ENCODE measurements around the gene CARNS1. TPM values are rescaled to one million over a fixed set of nuclear protein-coding genes. Genes with fewer than 3 reads are reported as not detected.
A peak's percentile ranks its signal among the peaks of the same experiment; 100 is the strongest.

Gene CARNS1
- total and polyA plus RNA-seq, 9 of the 15 experiments (the other 6 are each of a cell fraction or from before 2014, with no cell fraction given) = 0.01 to 0.18 (median 0.06) TPM; not detected in 3

GRCh38 chr11:67381244-67381972, 34.1 kb upstream of the CARNS1 start:
- DNase-seq (ENCODE audit: extremely low read depth in 1 of 4, low spot score in 3 of 4) (no peak), FAIRE-seq (no peak), ATAC-seq (no peak)
- Histone ChIP-seq H3K9me3 (replicated peaks; ENCODE audit: control insufficient read depth, insufficient read depth, low read depth, low read length) (no peaks in the 10 kb centered on the region), H3K9ac (ENCODE audit: insufficient read depth in 1 of 2, low read depth in 2 of 2, low read length in 2 of 2) (peak overlapping the region in 1 of 2 experiments; percentile 49; a peak in 2 of 4 replicates), H3K27me3 (ENCODE audit: control insufficient read depth in 2 of 2, insufficient read depth in 2 of 2, low read length in 2 of 2) (no peaks in the 10 kb centered on the region), H3K9me1 (ENCODE audit: control insufficient read depth, insufficient read depth, low read length) (no peaks in the 10 kb centered on the region), H3K27ac (ENCODE audit: extremely low read depth, low read depth, low read length) (peak overlapping the region; percentile 43; the same call in 1 of the 3 replicates), H3K4me2 (ENCODE audit: insufficient read depth, low read length) (no peak overlapping the region; the same call in 1 of the 2 replicates), H4K20me1 (replicated peaks; ENCODE audit: control insufficient read depth, insufficient read depth, low read length) (no peaks in the 10 kb centered on the region), H3K4me1 (replicated peaks in 1 of 2; ENCODE audit: control insufficient read depth in 2 of 2, insufficient read depth in 2 of 2, low read length in 2 of 2) (peaks cover 39 to 47% of the 10 kb centered on the region in 2 experiments), H3K4me3 (no peak overlapping the region), H3K79me2 (ENCODE audit: control insufficient read depth, insufficient read depth, low read length) (no peaks in the 10 kb centered on the region), H3K36me3 (ENCODE audit: control insufficient read depth, insufficient read depth, low read length) (no peaks in the 10 kb centered on the region), H2AFZ (ENCODE audit: low read depth, low read length) (peak overlapping the region; percentile 44)
- in situ Hi-C loops (cut with MboI) (loop anchor here (5.0 kb wide), 1 partner anchor 119 kb away; no protein-coding TSS in a partner anchor), intact Hi-C loops (cut with micrococcal nuclease) (loop anchor here (5.0 kb wide), 1 partner anchor 299 kb away; no protein-coding TSS in a partner anchor)
- WGBS (ENCODE audit: insufficient coverage, low coverage, missing lambda C conversion rate) = 55% methylated on average over 13 of the region's 13 CpGs
- no TSS peak for BruUV-seq (replicated peaks)
- ChIA-PET CTCF (ENCODE audit: low intra/inter-chr PET ratio) (interaction anchor here (0.6 to 2.9 kb wide), 4 partner anchors 24 to 296 kb away, joined by 5 to 41 read pairs (median 16); partner anchors contain the start of gene POLD4), POLR2A (interaction anchor here (0.5 to 3.1 kb wide), 11 partner anchors 9 to 142 kb away, joined by 3 to 15 read pairs (median 4); partner anchors contain the start of genes POLD4 and RAD9A)
- TF ChIP-seq HMG20B (CRISPR knock-in tag; IDR thresholded peaks at IDR 0.05) (no peak), ZNF263 (CRISPR knock-in tag; IDR thresholded peaks at IDR 0.05; ENCODE audit: borderline replicate concordance) (0 out of 2 replicates have a peak, but pooled peaks have one; percentile 3), CEBPB (tag; IDR thresholded peaks at IDR 0.05) (peak; percentile 32; the same call in 1 of the 2 replicates)

Measured in K562 (cell line).